HepG2 (cell line): ENCODE data around the gene TSR1. TPM values are rescaled to one million over a fixed set of nuclear protein-coding genes. Genes with fewer than 3 reads are reported as not detected.

Experiments
- ATAC-seq: fragments of 200-7000 bp; cut with Tn5 transposase; 3 replicates; pipeline ENCODE4 v1.9.1; 2020; ENCODE audit warnings: mild to moderate bottlenecking, moderate library complexity
- BruUV-seq: library from RNA; stranded (reverse); fragments of 400-500 nt; replicated peaks from 2 replicates; lab custom pipeline; 2021; lab: Mats Ljungman, UMichigan
- CTCF ChIA-PET: fragments of 300-600 bp; formaldehyde crosslinking; extraction: SDS; loops from one replicate; lab custom pipeline; 2021; ENCODE audit warnings: low total read pairs, inconsistent platforms, low intra/inter-chr PET ratio; lab: Yijun Ruan, JAX
- POLR2A ChIA-PET: fragments of 350-600 bp; sonication (Branson Sonifier 250); formaldehyde crosslinking; loops from one replicate; lab custom pipeline; 2020; ENCODE audit warnings: antibody characterized with exemption, inconsistent platforms; lab: Yijun Ruan, JAX
- DNase-seq: peaks from one replicate; pipeline ENCODE4 v3.0.0-alpha.2; 2015; ENCODE audit warnings: low spot score
- FAIRE-seq: peaks from 3 replicates; lab custom pipeline; 2011; peaks lifted over from hg19 to GRCh38; lab: Jason Lieb, UNC
- H2AFZ ChIP-seq: one replicate; pipeline ENCODE4 v1.6.1; 2011; ENCODE audit warnings: low read length, inconsistent platforms
- H3K27ac ChIP-seq: fragments of 300-600 bp; 3 replicates; pipeline ENCODE4 v1.8.0; 2011; ENCODE audit warnings: mixed run types, mild to moderate bottlenecking, mixed read lengths, low read length, inconsistent platforms; ENCODE audit not compliant: insufficient read depth; ENCODE audit errors: extremely low read length
- H3K27me3 ChIP-seq, 2 experiments: fragments of 200-600 bp in 1 of 2; 2 replicates in 1 of 2; 3 replicates in 1 of 2; pipeline versions ENCODE4 v1.6.0 to v1.8.0; 2011; ENCODE audit warnings: low read length in 2 of 2, mild to moderate bottlenecking in 2 of 2, moderate library complexity in 2 of 2, inconsistent platforms in 1 of 2; ENCODE audit not compliant: insufficient read depth in 2 of 2, control insufficient read depth in 1 of 2
- H3K36me3 ChIP-seq, 2 experiments: fragments of 200-600 bp in 1 of 2; replicated peaks in 1 of 2; 2 replicates in 1 of 2; 3 replicates in 1 of 2; pipeline versions ENCODE4 v1.5.1 to v1.8.0; 2011; ENCODE audit warnings: low read length in 2 of 2, inconsistent platforms in 1 of 2; ENCODE audit not compliant: insufficient read depth in 2 of 2, control insufficient read depth in 1 of 2
- H3K4me1 ChIP-seq: 2 replicates; pipeline ENCODE4 v1.5.1; 2012; ENCODE audit warnings: low read length, inconsistent platforms; ENCODE audit not compliant: insufficient read depth
- H3K4me2 ChIP-seq: 2 replicates; pipeline ENCODE4 v1.6.0; 2011; ENCODE audit warnings: low read depth, low read length, inconsistent platforms
- H3K4me3 ChIP-seq, 3 experiments: fragments of 200-600 bp in 1 of 3; sonication (generic), shearing (Covaris generic) in 1 of 3; replicated peaks in 1 of 3; 2 replicates each; pipeline ENCODE4 v1.5.1; 2011 to 2016; ENCODE audit warnings: low read length in 3 of 3, inconsistent platforms in 2 of 3, low read depth in 2 of 3, mild to moderate bottlenecking in 2 of 3, control low read depth in 1 of 3, mixed read lengths in 1 of 3; ENCODE audit not compliant: insufficient read depth in 1 of 3
- H3K79me2 ChIP-seq: one replicate; pipeline ENCODE4 v1.6.1; 2011; ENCODE audit warnings: low read length, inconsistent platforms; ENCODE audit not compliant: insufficient read depth
- H3K9ac ChIP-seq: 2 replicates; pipeline ENCODE4 v1.6.0; 2011; ENCODE audit warnings: mild to moderate bottlenecking, low read depth, low read length, inconsistent platforms; ENCODE audit not compliant: insufficient read depth
- H3K9me3 ChIP-seq: 2 replicates; pipeline ENCODE4 v1.5.1; 2012; ENCODE audit warnings: mild to moderate bottlenecking, low read length
- H4K20me1 ChIP-seq: 2 replicates; pipeline ENCODE4 v1.6.0; 2011; ENCODE audit warnings: inconsistent platforms, mild to moderate bottlenecking, low read length, moderate library complexity; ENCODE audit not compliant: insufficient read depth
- BORCS8-MEF2B ChIP-seq: sonication (generic); formaldehyde crosslinking; IDR thresholded peaks from 2 replicates; pipeline ENCODE4 v1.8.0; 2022; ENCODE audit warnings: mild to moderate bottlenecking, missing genetic modification reagents
- CEBPB ChIP-seq: IDR thresholded peaks from 2 replicates; pipeline ENCODE4 v1.6.1; 2011; ENCODE audit warnings: low read depth, low read length, improper control_type of control experiment, borderline replicate concordance
- CHCHD3 ChIP-seq: sonication (generic); formaldehyde crosslinking; IDR thresholded peaks from 2 replicates; pipeline ENCODE4 v1.8.0; 2022; ENCODE audit warnings: mild to moderate bottlenecking, missing genetic modification reagents, moderate library complexity
- CTCF ChIP-seq: sonication (generic); formaldehyde crosslinking; IDR thresholded peaks from 2 replicates; pipeline ENCODE4 v1.5.0; 2020; ENCODE audit warnings: mild to moderate bottlenecking, missing genetic modification reagents, moderate library complexity
- ELF3 ChIP-seq: IDR thresholded peaks from 2 replicates; pipeline ENCODE4 v1.6.1; 2016; ENCODE audit warnings: missing genetic modification reagents, missing compliant biosample characterization
- FOXJ3 ChIP-seq: sonication (generic); formaldehyde crosslinking; IDR thresholded peaks from 2 replicates; pipeline ENCODE4 v1.4.0; 2020; ENCODE audit warnings: missing genetic modification reagents, mild to moderate bottlenecking, borderline replicate concordance
- HIVEP1 ChIP-seq: sonication (generic); formaldehyde crosslinking; IDR thresholded peaks from 2 replicates; pipeline ENCODE4 v1.4.0; 2020; ENCODE audit warnings: mild to moderate bottlenecking, missing genetic modification reagents
- HOXA3 ChIP-seq: sonication (generic); formaldehyde crosslinking; IDR thresholded peaks from 2 replicates; pipeline ENCODE4 v1.5.0; 2020; ENCODE audit warnings: missing genetic modification reagents
- JUNB ChIP-seq: sonication (generic); formaldehyde crosslinking; IDR thresholded peaks from 2 replicates; pipeline ENCODE4 v1.8.0; 2022; ENCODE audit warnings: missing genetic modification reagents, mild to moderate bottlenecking, borderline replicate concordance
- PAXIP1 ChIP-seq: sonication (generic); formaldehyde crosslinking; conservative IDR thresholded peaks from 2 replicates; pipeline ENCODE4 v1.4.0; 2020; ENCODE audit warnings: mild to moderate bottlenecking, missing genetic modification reagents, moderate library complexity
- SMARCE1 ChIP-seq: fragments of 450-650 bp; IDR thresholded peaks from 2 replicates; pipeline ENCODE4 v1.6.1; 2017; ENCODE audit warnings: borderline replicate concordance
- STAG1 ChIP-seq: sonication (generic); formaldehyde crosslinking; IDR thresholded peaks from 2 replicates; pipeline ENCODE4 v1.4.0; 2020; ENCODE audit warnings: missing genetic modification reagents
- TGIF2 ChIP-seq: IDR thresholded peaks from 2 replicates; pipeline ENCODE4 v1.6.1; 2016; ENCODE audit warnings: control low read depth, missing compliant biosample characterization
- XBP1 ChIP-seq: sonication (generic); formaldehyde crosslinking; IDR thresholded peaks from 2 replicates; pipeline ENCODE4 v1.5.0; 2020; ENCODE audit warnings: missing genetic modification reagents
- ZNF362 ChIP-seq: sonication (generic); formaldehyde crosslinking; IDR thresholded peaks from 2 replicates; pipeline ENCODE4 v1.4.0; 2020; ENCODE audit warnings: missing genetic modification reagents, mild to moderate bottlenecking, borderline replicate concordance
- WGBS: methylation state at CpG from one replicate; pipeline ENCODE4 v1.1.6; 2017; ENCODE audit warnings: low lambda C conversion rate; 5-methylcytosine and 5-hydroxymethylcytosine counted together
- in situ Hi-C: cut with HindIII; loops from 2 replicates; pipeline ENCODE4 v1.10.0; 2017; ENCODE audit warnings: low pct_unique_long_range_greater_than_20kb; ENCODE audit not compliant: extremely low pct_ligation_motif_present
- intact Hi-C: fragments of 100-400 bp; cut with micrococcal nuclease; formaldehyde crosslinking; loops from one replicate; pipeline ENCODE4 v1.10.0; 2022; ENCODE audit not compliant: unreplicated experiment
- polyA plus RNA-seq, 8 experiments: library from polyadenylated mRNA; depleted of rRNA in 3 of 8; stranded (reverse) in 7 of 8; unstranded in 1 of 8; fragments of >200 nt; fragmentation: Illumina TruSeq in 4 of 8; extraction: Trizol in 4 of 8; gene quantifications; 2 replicates each; pipeline versions ENCODE4 v1.2.1 to v1.2.3, GENCODE V29; 2011 to 2016; ENCODE audit warnings: low read depth in 4 of 8, missing spikeins in 1 of 8, mixed read lengths in 1 of 8; ENCODE audit not compliant: insufficient read depth in 1 of 8
- total RNA-seq, 5 experiments: library from RNA; depleted of rRNA; stranded (reverse); fragments of >200 nt; fragmentation: Illumina TruSeq; extraction: Trizol; gene quantifications; 2 replicates each; pipeline ENCODE4 v1.2.3, GENCODE V29; 2016; ENCODE audit warnings: low read depth in 1 of 5

Gene TSR1
- total and polyA plus RNA-seq, 2 of the 13 experiments (the other 11 are each of a cell fraction or from before 2014, with no cell fraction given) = 7.1 to 65.8 TPM

GRCh38 chr17:2283302-2283701 is 53.0 kb downstream of the TSR1 start (continued):
- TF ChIP-seq HIVEP1 (CRISPR knock-in tag) (no peak), PAXIP1 (CRISPR knock-in tag) (no peak), CHCHD3 (no peak), SMARCE1 (no peak), ELF3 (CRISPR knock-in tag) (no peak), JUNB (CRISPR knock-in tag) (no peak)

- no peaks in the 10 kb centered on the region for H4K20me1 ChIP-seq
- no peaks in the 10 kb centered on the region for H3K79me2 ChIP-seq
- intact Hi-C loops = no loop called here
- peak; percentile 18 for FAIRE-seq
- POLR2A ChIA-PET = no interaction called here
- peak; percentile 60 for DNase-seq
- no peak overlapping the region for H2AFZ ChIP-seq
- H3K9me3 ChIP-seq = no peaks in the 10 kb centered on the region
- no peaks in the 10 kb centered on the region for H3K27me3 ChIP-seq
- in situ Hi-C loops = no loop called here
- ATAC-seq = peak; percentile 48; the same call in 2 of the 3 replicates
- CTCF ChIA-PET = no interaction called here
- no peak overlapping the region for H3K27ac ChIP-seq
- H3K36me3 ChIP-seq = peaks cover 24 to 64% of the 10 kb centered on the region in 2 experiments
- H3K9ac ChIP-seq = no peak overlapping the region
- no peaks in the 10 kb centered on the region for H3K4me1 ChIP-seq
- no TSS peak for BruUV-seq
- 79% methylated on average over 7 of the region's 7 CpGs for WGBS
- H3K4me3 ChIP-seq = no peak overlapping the region
- no peak overlapping the region for H3K4me2 ChIP-seq
- TF ChIP-seq ZNF362 (CRISPR knock-in tag) (peak; percentile 77; the same call in 1 of the 2 replicates), FOXJ3 (no peak), STAG1 (CRISPR knock-in tag) (peak; percentile 52), TGIF2 (CRISPR knock-in tag) (no peak), CEBPB (peak; percentile 36; the same call in 1 of the 2 replicates), BORCS8-MEF2B (CRISPR knock-in tag) (no peak), HOXA3 (CRISPR knock-in tag) (no peak), XBP1 (CRISPR knock-in tag) (no peak), CTCF (CRISPR knock-in tag) (peak; percentile 42)
These were observed 53.9 kb downstream of the TSR1 start for GRCh38 chr17:2282297-2282873.
